Measurements from ENCODE around the gene OR10C1.

OR10C1 gene

DNA sequence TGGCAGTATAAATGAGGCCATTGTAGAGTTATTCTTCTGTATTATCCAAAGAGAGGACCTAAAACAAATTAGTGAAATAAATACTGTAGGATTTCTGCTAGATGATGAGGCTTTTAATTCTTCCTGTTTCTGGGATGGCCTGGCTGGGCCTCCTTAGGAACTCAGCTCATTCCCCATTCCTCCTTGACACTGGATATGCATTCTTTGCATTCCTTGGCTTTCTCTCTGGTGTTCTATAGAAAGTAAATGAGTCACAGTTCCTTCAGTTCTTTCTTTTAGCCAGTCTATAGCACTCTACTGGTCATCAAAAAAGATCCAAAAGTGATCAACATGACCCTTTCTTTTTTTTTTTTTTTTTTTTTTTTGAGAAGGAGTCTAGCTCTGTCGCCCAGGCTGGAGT is 8.6 kb downstream of the OR10C1 start:
- CTCF ChIA-PET: no interaction called here
- H3K4me1 ChIP-seq (ENCODE audit: control insufficient read depth, insufficient read depth, low read length): no peaks in the 10 kb centered on the region
- no peak overlapping the region for H3K4me3 ChIP-seq (ENCODE audit: low read depth, low read length)
- POLR2A ChIA-PET: no interaction called here
- TF ChIP-seq ZNF223 (tag by site-specific recombination; IDR thresholded peaks at IDR 0.05) (no peak), KLF10 (tag by site-specific recombination; IDR thresholded peaks at IDR 0.05) (no peak), ZSCAN30 (tag by site-specific recombination; IDR thresholded peaks at IDR 0.05) (no peak)
- TF ChIP-seq, protein P1, sequence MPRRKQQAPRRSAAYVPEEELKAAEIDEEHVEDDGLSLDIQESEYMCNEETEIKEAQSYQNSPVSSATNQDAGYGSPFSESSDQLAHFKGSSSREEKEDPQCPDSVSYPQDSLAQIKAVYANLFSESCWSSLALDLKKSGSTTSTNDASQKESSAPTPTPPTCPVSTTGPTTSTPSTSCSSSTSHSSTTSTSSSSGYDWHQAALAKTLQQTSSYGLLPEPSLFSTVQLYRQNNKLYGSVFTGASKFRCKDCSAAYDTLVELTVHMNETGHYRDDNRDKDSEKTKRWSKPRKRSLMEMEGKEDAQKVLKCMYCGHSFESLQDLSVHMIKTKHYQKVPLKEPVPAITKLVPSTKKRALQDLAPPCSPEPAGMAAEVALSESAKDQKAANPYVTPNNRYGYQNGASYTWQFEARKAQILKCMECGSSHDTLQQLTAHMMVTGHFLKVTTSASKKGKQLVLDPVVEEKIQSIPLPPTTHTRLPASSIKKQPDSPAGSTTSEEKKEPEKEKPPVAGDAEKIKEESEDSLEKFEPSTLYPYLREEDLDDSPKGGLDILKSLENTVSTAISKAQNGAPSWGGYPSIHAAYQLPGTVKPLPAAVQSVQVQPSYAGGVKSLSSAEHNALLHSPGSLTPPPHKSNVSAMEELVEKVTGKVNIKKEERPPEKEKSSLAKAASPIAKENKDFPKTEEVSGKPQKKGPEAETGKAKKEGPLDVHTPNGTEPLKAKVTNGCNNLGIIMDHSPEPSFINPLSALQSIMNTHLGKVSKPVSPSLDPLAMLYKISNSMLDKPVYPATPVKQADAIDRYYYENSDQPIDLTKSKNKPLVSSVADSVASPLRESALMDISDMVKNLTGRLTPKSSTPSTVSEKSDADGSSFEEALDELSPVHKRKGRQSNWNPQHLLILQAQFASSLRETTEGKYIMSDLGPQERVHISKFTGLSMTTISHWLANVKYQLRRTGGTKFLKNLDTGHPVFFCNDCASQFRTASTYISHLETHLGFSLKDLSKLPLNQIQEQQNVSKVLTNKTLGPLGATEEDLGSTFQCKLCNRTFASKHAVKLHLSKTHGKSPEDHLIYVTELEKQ (tag by site-specific recombination; IDR thresholded peaks at IDR 0.05; ENCODE audit: borderline replicate concordance): no peak
- H3K27ac ChIP-seq (ENCODE audit: extremely low read depth, low read depth, low read length): no peak overlapping the region
- H3K9me3 ChIP-seq (ENCODE audit: control insufficient read depth, insufficient read depth, low read depth, low read length): no peaks in the 10 kb centered on the region
- H3K36me3 ChIP-seq (ENCODE audit: control insufficient read depth in 2 of 2, insufficient read depth in 1 of 2, low read length in 2 of 2): no peaks in the 10 kb centered on the region

DNA sequence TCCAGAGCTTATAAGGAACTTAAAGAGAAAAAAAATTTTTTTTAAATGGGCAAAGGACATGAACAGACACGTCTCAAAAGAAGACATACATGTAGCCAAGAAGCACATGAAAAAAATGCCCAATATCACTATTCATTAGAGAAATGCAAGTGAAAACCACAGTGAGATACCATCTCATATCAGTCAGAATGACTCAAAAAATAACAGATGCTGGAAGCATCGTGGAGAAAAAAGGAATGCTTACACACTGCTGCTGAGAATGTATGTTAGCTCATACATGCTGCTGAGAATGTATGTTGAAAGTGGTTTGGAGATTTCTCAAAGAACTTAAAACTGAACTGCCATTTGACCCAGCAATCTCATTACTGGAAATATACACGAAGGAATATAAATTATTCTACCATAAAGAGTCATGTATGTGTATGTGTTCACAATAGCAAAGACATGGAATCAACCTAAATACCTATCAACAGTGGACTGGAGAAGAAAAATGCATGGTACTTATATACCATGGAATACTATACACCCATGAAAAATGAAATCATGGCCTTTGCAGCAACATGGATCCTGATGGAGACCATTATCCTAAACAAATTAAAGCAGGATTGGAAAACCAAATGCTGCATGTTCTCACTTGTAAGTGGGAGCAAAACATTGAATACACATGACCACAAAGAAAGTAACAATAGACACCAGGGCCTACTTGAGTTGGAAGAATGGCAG is 12.5 kb downstream of the OR10C1 start:
- no peak for TF ChIP-seq ZNF174 (tag by site-specific recombination; IDR thresholded peaks at IDR 0.05)
- no peak for TF ChIP-seq ZFP3 (tag by site-specific recombination; IDR thresholded peaks at IDR 0.05; ENCODE audit: low read depth)
- TF ChIP-seq ZNF146 (tag by site-specific recombination; IDR thresholded peaks at IDR 0.05): peak; percentile 91
- POLR2A ChIA-PET: no interaction called here
- Histone ChIP-seq H3K4me1 (ENCODE audit: control insufficient read depth, insufficient read depth, low read length) (no peaks in the 10 kb centered on the region), H3K36me3 (ENCODE audit: control insufficient read depth in 2 of 2, insufficient read depth in 1 of 2, low read length in 2 of 2) (no peaks in the 10 kb centered on the region), H3K27ac (ENCODE audit: extremely low read depth, low read depth, low read length) (no peak overlapping the region), H3K4me3 (ENCODE audit: low read depth, low read length) (no peak overlapping the region), H3K9me3 (ENCODE audit: control insufficient read depth, insufficient read depth, low read depth, low read length) (no peaks in the 10 kb centered on the region)
- CTCF ChIA-PET: interaction anchor here (0.7 to 1.9 kb wide), 2 partner anchors 90 to 138 kb away, joined by 3 to 5 read pairs; no protein-coding TSS in a partner anchor

DNA sequence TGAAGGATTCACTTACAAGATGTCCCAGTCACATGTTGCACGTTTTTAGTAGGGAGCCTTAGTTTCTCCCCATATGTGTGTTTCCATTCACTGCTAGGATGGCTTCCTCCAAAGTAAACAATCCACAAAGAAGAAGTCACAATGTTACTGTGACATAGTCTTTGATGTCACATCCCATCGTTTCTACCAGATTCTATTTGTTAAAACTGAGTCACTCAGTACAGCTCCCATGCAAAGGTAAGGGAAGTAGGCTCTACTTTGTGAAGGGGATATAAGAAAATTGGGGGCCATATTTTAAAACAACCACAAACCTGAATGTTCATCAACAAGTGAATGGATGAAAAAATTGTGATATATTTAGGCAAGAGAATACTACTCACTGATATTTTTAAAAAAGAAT is 17.9 kb downstream of the OR10C1 start, which contains the start of the genes OR11A1 and OR2H1:
OR11A1 (minus strand) TSS at position 101 of the 400 bp plus-strand sequence. CDS start 29,430 bp downstream, outside the sequence.
OR2H1 (plus strand) TSS at position 185 of the 400 bp plus-strand sequence. CDS start 4,615 bp downstream, outside the sequence.
- H3K27ac ChIP-seq (ENCODE audit: extremely low read depth, low read depth, low read length): no peak within 1 kb of the TSS

More for the DNA sequence above, 17.9 kb downstream of the OR10C1 start, which contains the start of the genes OR11A1 and OR2H1:
- Histone ChIP-seq H3K36me3 (ENCODE audit: control insufficient read depth in 2 of 2, insufficient read depth in 1 of 2, low read length in 2 of 2) (no peaks in the 10 kb centered on the region), H3K9me3 (ENCODE audit: control insufficient read depth, insufficient read depth, low read depth, low read length) (no peaks in the 10 kb centered on the region), H3K4me1 (ENCODE audit: control insufficient read depth, insufficient read depth, low read length) (no peaks in the 10 kb centered on the region), H3K4me3 (ENCODE audit: low read depth, low read length) (no peak within 1 kb of the TSS)
- ChIA-PET CTCF (interaction anchor here (0.9 kb wide), 1 partner anchor 132 kb away, joined by 3 read pairs; no protein-coding TSS in a partner anchor), POLR2A (no interaction called here)
- no peak for TF ChIP-seq KLF1 (tag by site-specific recombination; IDR thresholded peaks at IDR 0.05)
- no peak for TF ChIP-seq ZFP3 (tag by site-specific recombination; IDR thresholded peaks at IDR 0.05; ENCODE audit: low read depth)
- TF ChIP-seq ZNF600 (tag by site-specific recombination; IDR thresholded peaks at IDR 0.05): no peak
- no peak for TF ChIP-seq ZSCAN30 (tag by site-specific recombination; IDR thresholded peaks at IDR 0.05)
- no peak for TF ChIP-seq ZXDB (tag by site-specific recombination; IDR thresholded peaks at IDR 0.05)
- TF ChIP-seq ZNF623 (tag by site-specific recombination; IDR thresholded peaks at IDR 0.05): no peak
- TF ChIP-seq ZSCAN23 (tag by site-specific recombination; IDR thresholded peaks at IDR 0.05): no peak
- no peak for TF ChIP-seq ZNF621 (tag by site-specific recombination; IDR thresholded peaks at IDR 0.05)
- TF ChIP-seq, protein P2, sequence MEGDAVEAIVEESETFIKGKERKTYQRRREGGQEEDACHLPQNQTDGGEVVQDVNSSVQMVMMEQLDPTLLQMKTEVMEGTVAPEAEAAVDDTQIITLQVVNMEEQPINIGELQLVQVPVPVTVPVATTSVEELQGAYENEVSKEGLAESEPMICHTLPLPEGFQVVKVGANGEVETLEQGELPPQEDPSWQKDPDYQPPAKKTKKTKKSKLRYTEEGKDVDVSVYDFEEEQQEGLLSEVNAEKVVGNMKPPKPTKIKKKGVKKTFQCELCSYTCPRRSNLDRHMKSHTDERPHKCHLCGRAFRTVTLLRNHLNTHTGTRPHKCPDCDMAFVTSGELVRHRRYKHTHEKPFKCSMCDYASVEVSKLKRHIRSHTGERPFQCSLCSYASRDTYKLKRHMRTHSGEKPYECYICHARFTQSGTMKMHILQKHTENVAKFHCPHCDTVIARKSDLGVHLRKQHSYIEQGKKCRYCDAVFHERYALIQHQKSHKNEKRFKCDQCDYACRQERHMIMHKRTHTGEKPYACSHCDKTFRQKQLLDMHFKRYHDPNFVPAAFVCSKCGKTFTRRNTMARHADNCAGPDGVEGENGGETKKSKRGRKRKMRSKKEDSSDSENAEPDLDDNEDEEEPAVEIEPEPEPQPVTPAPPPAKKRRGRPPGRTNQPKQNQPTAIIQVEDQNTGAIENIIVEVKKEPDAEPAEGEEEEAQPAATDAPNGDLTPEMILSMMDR (tag by site-specific recombination; IDR thresholded peaks at IDR 0.05): no peak
- TF ChIP-seq, protein P3, sequence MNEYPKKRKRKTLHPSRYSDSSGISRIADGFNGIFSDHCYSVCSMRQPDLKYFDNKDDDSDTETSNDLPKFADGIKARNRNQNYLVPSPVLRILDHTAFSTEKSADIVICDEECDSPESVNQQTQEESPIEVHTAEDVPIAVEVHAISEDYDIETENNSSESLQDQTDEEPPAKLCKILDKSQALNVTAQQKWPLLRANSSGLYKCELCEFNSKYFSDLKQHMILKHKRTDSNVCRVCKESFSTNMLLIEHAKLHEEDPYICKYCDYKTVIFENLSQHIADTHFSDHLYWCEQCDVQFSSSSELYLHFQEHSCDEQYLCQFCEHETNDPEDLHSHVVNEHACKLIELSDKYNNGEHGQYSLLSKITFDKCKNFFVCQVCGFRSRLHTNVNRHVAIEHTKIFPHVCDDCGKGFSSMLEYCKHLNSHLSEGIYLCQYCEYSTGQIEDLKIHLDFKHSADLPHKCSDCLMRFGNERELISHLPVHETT (tag by site-specific recombination; IDR thresholded peaks at IDR 0.05): no peak
- no peak for TF ChIP-seq ZNF221 (tag by site-specific recombination; IDR thresholded peaks at IDR 0.05; ENCODE audit: borderline replicate concordance)

Measured in HEK293 (cell line).